Esophagus muscularis mucosa (tissue), 4 donors: ENCODE results near the gene EPHB2. TPM values are rescaled to one million over a fixed set of nuclear protein-coding genes. Genes with fewer than 3 reads are reported as not detected.
"Not testable (repeated sequence)": the region's sequence is repeated elsewhere in the genome, so short reads cannot be mapped to it uniquely, and the experiment has no call there.

ENCODE experiments used
- DNase-seq: peaks from one replicate; pipeline ENCODE4 v3.0.0-alpha.2; 2017; ENCODE audit errors: extremely low spot score
- H3K27ac ChIP-seq, 4 donors: fragments of 200-600 bp; sonication (generic); replicated peaks in 1 of 4; 1 replicate in 3 of 4; 2 replicates in 1 of 4; pipeline ENCODE4 v1.5.1; 2016 to 2019; ENCODE audit warnings: mild to moderate bottlenecking in 1 of 4
- H3K27me3 ChIP-seq, 4 donors: fragments of 200-600 bp; sonication (generic); one replicate each; pipeline versions ENCODE4 v1.5.1 to v1.6.0; 2016 to 2019
- H3K36me3 ChIP-seq, 4 donors: fragments of 200-600 bp; sonication (generic); one replicate each; pipeline ENCODE4 v1.5.1; 2016 to 2019
- H3K4me1 ChIP-seq, 4 donors: fragments of 200-600 bp; sonication (generic); one replicate each; pipeline ENCODE4 v1.5.1; 2016 to 2019
- H3K4me3 ChIP-seq, 4 donors: fragments of 200-600 bp; sonication (generic); 1 replicate in 2 of 4; 2 replicates in 2 of 4; pipeline ENCODE4 v1.5.1; 2016 to 2019; ENCODE audit warnings: mild to moderate bottlenecking in 4 of 4, moderate library complexity in 1 of 4
- H3K9me3 ChIP-seq, 4 donors: fragments of 200-600 bp; sonication (generic); 1 replicate in 3 of 4; 2 replicates in 1 of 4; pipeline ENCODE4 v1.5.1; 2016 to 2019
- EP300 ChIP-seq: sonication (generic); formaldehyde crosslinking; IDR thresholded peaks from one replicate; pipeline ENCODE4 v1.6.1; 2017; ENCODE audit warnings: antibody characterized with exemption
- POLR2A ChIP-seq: fragments of 450-650 bp; IDR thresholded peaks from one replicate; pipeline ENCODE4 v1.6.1; 2017; ENCODE audit warnings: antibody characterized with exemption, moderate library complexity, mild to moderate bottlenecking, low read depth
- POLR2AphosphoS5 ChIP-seq, 2 donors: sonication (generic); formaldehyde crosslinking; IDR thresholded peaks; one replicate each; pipeline ENCODE4 v1.6.1; 2017; ENCODE audit warnings: antibody characterized with exemption in 2 of 2
- WGBS: methylation state at CpG from one replicate; pipeline ENCODE4 v1.1.5; 2018; 5-methylcytosine and 5-hydroxymethylcytosine counted together
- intact Hi-C: fragments of 100-400 bp; cut with DNase I; formaldehyde crosslinking; loops from one replicate; pipeline ENCODE4 v1.15.1; 2023
- total RNA-seq, 4 donors: library from RNA; depleted of rRNA; stranded (reverse); fragments of >200 nt; gene quantifications; one replicate each; pipeline versions ENCODE4 v1.1.0 to v1.2.1, GENCODE V29; 2016
- TF ChIP-seq, protein P1 (sequence below), 3 experiments: fragments of 200-600 bp in 2 of 3; fragments of 450-650 bp in 1 of 3; sonication (generic) in 2 of 3; IDR thresholded peaks; one replicate each; pipeline ENCODE4 v1.5.1; 2017 to 2019; ENCODE audit warnings: antibody characterized with exemption in 3 of 3, mild to moderate bottlenecking in 2 of 3, moderate library complexity in 1 of 3

EPHB2 gene
- total RNA-seq, 4 donors from 2014 or later, result 1.5 to 3.3 (median 1.9) TPM

DNA sequence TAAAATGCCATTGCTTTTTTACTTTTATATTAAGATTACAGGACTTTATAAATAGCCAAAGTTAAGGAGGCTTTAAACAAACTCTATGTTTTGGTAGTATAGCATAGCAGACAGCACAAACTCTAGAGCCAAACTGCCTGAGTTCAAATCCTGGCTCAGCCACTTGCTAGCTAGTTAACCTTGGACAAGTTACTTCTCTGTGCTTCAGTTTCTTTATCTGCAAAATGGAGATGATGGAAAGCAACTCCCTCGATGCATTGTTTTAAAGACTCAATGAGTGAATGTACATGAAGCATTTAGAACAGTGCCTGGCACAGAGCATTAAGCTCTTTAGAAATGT lies 36.3 kb upstream of the EPHB2 start:
- H3K36me3 ChIP-seq, result no peaks in the 10 kb centered on the region
- no peak for DNase-seq
- intact Hi-C loops, result no loop called here
- 61% methylated on average over 1 of the region's 1 CpG for WGBS
- no peaks in the 10 kb centered on the region for H3K4me1 ChIP-seq
- H3K27me3 ChIP-seq, result peaks cover 0 to 86% (median 11%) of the 10 kb centered on the region in 4 donors
- no peak overlapping the region for H3K4me3 ChIP-seq
- no peak for TF ChIP-seq POLR2A
- TF ChIP-seq, protein P1, sequence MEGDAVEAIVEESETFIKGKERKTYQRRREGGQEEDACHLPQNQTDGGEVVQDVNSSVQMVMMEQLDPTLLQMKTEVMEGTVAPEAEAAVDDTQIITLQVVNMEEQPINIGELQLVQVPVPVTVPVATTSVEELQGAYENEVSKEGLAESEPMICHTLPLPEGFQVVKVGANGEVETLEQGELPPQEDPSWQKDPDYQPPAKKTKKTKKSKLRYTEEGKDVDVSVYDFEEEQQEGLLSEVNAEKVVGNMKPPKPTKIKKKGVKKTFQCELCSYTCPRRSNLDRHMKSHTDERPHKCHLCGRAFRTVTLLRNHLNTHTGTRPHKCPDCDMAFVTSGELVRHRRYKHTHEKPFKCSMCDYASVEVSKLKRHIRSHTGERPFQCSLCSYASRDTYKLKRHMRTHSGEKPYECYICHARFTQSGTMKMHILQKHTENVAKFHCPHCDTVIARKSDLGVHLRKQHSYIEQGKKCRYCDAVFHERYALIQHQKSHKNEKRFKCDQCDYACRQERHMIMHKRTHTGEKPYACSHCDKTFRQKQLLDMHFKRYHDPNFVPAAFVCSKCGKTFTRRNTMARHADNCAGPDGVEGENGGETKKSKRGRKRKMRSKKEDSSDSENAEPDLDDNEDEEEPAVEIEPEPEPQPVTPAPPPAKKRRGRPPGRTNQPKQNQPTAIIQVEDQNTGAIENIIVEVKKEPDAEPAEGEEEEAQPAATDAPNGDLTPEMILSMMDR (IDR thresholded peaks at IDR 0.05), result no peak
- no peak for TF ChIP-seq EP300
- no peak for TF ChIP-seq POLR2AphosphoS5 (IDR thresholded peaks at IDR 0.05)
- H3K9me3 ChIP-seq, result no peaks in the 10 kb centered on the region
- H3K27ac ChIP-seq, result no peak overlapping the region

- 93% methylated on average over 15 of the region's 15 CpGs for WGBS
- H3K9me3 ChIP-seq, H3K36me3 ChIP-seq, intact Hi-C loops, DNase-seq, H3K27ac ChIP-seq, H3K4me1 ChIP-seq, H3K4me3 ChIP-seq: not testable (repeated sequence)
- H3K27me3 ChIP-seq, result peaks cover 0 to 69% (median 11%) of the 10 kb centered on the region in 4 donors
Observed at GRCh38 chr1:22676151-22676550, 34.5 kb upstream of the EPHB2 start.

DNA sequence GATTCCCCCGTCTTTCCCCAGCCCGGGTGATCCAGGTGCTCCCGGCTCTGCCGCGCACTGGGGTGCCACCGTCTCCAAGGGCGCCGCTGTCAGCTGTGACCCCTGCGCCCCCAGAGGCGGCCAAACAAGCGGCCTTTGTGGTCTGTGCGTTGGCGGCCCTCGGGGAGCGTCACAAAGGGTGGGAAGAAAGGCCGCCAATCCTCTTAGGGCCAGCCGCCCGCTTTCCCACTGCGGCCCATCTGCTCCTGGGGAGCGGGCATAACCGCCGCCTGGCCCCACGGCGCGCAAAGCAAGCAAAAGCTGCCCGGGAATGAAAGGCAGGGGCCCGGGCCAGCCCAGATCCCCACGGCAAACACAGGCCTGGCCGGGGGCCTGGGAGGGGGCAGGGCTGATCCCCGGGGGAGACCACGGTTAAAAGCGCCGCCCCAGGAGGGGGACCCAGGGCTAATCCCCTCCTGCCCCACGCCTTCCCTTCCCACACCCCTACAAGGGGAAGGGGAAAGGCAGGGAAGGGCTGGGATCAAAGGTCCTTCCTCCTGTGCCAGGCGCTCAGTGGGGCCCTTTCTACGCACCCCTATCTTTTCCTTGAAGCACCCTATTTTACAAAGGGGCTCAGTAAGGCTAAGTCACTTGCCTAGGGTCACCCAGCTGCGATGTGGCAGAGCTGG lies 33.6 kb upstream of the EPHB2 start:
- Histone ChIP-seq H3K9me3 (no peaks in the 10 kb centered on the region), H3K27ac (no peak overlapping the region), H3K4me1 (no peaks in the 10 kb centered on the region), H3K36me3 (no peaks in the 10 kb centered on the region), H3K27me3 (peaks cover 0 to 62% (median 11%) of the 10 kb centered on the region in 4 donors), H3K4me3 (no peak overlapping the region)
- intact Hi-C loops, result no loop called here
- DNase-seq, result no peak
- WGBS, result 81% methylated on average over 33 of the region's 37 CpGs
- no peak for TF ChIP-seq EP300
- TF ChIP-seq POLR2A, result no peak
- TF ChIP-seq POLR2AphosphoS5 (IDR thresholded peaks at IDR 0.05), result no peak
- TF ChIP-seq, protein P1 (IDR thresholded peaks at IDR 0.05), result no peak

- Histone ChIP-seq H3K9me3 (no peaks in the 10 kb centered on the region), H3K36me3 (no peaks in the 10 kb centered on the region), H3K27me3 (peaks cover 0 to 55% (median 8%) of the 10 kb centered on the region in 4 donors), H3K27ac (no peak overlapping the region), H3K4me1 (no peaks in the 10 kb centered on the region), H3K4me3 (no peak overlapping the region)
- intact Hi-C loops, result no loop called here
- DNase-seq, result no peak
- TF ChIP-seq EP300 (no peak), POLR2A (no peak), POLR2AphosphoS5 (IDR thresholded peaks at IDR 0.05) (no peak)
- TF ChIP-seq, protein P1 (IDR thresholded peaks at IDR 0.05), result no peak
- WGBS, result 77% methylated on average over 13 of the region's 13 CpGs
Observed at GRCh38 chr1:22677931-22678896, 32.4 kb upstream of the EPHB2 start.

- H3K4me1 ChIP-seq, result peaks cover 0 to 5% (median 3%) of the 10 kb centered on the region in 4 donors
- 81% methylated on average over 9 of the region's 9 CpGs for whole genome bisulfite sequencing
- DNase-seq, result no peak
- no peak overlapping the region for H3K4me3 ChIP-seq
- no peak overlapping the region for H3K27ac ChIP-seq
- intact Hi-C loops, result no loop called here
- no peak for TF ChIP-seq POLR2A
- no peak for TF ChIP-seq POLR2AphosphoS5 (IDR thresholded peaks at IDR 0.05)
- TF ChIP-seq, protein P1 (IDR thresholded peaks at IDR 0.05), result no peak
- peaks cover 0 to 50% (median 0%) of the 10 kb centered on the region in 4 donors for H3K27me3 ChIP-seq
- H3K9me3 ChIP-seq, result no peaks in the 10 kb centered on the region
- no peaks in the 10 kb centered on the region for H3K36me3 ChIP-seq
Observed at GRCh38 chr1:22680726-22681125, 29.9 kb upstream of the EPHB2 start.
